ENCODE measurements around the gene SPNS3.

The SPNS3 gene

GRCh38 chr17:4509923-4510617 is 76.3 kb downstream of the SPNS3 start:
- no peaks in the 10 kb centered on the region for H3K9me3 Mint-ChIP-seq
- ATAC-seq (replicated peaks) (no peak), DNase-seq (no peak)
- no peak overlapping the region for H3K27ac Mint-ChIP-seq
- no peak overlapping the region for H3K4me3 Mint-ChIP-seq
- peaks cover 45 to 48% of the 10 kb centered on the region in 2 donors for H3K27me3 Mint-ChIP-seq
- peaks cover 7 to 18% of the 10 kb centered on the region in 2 donors for H3K4me1 Mint-ChIP-seq
- no peaks in the 10 kb centered on the region for H3K36me3 Mint-ChIP-seq

GRCh38 chr17:4510618-4510941 is 76.8 kb downstream of the SPNS3 start:
- H3K4me3 Mint-ChIP-seq = no peak overlapping the region
- ATAC-seq (replicated peaks) (no peak), DNase-seq (no peak)
- H3K9me3 Mint-ChIP-seq = no peaks in the 10 kb centered on the region
- peaks cover 7 to 18% of the 10 kb centered on the region in 2 donors for H3K4me1 Mint-ChIP-seq
- no peaks in the 10 kb centered on the region for H3K36me3 Mint-ChIP-seq
- no peak overlapping the region for H3K27ac Mint-ChIP-seq
- peaks cover 40 to 43% of the 10 kb centered on the region in 2 donors for H3K27me3 Mint-ChIP-seq

- ATAC-seq (replicated peaks) (peak; percentile 45 to 59), DNase-seq (no peak)
- peak overlapping the region; percentile 63 for H3K27ac Mint-ChIP-seq
- peaks cover 7 to 18% of the 10 kb centered on the region in 2 donors for H3K4me1 Mint-ChIP-seq
- no peaks in the 10 kb centered on the region for H3K9me3 Mint-ChIP-seq
- no peak overlapping the region for H3K4me3 Mint-ChIP-seq
- peaks cover 35 to 40% of the 10 kb centered on the region in 2 donors for H3K27me3 Mint-ChIP-seq
- no peaks in the 10 kb centered on the region for H3K36me3 Mint-ChIP-seq
These were observed 77.6 kb downstream of the SPNS3 start for GRCh38 chr17:4511199-4511932.

GRCh38 chr17:4512156-4513112 is 78.7 kb downstream of the SPNS3 start:
- peaks cover 34 to 40% of the 10 kb centered on the region in 2 donors for H3K27me3 Mint-ChIP-seq
- H3K4me3 Mint-ChIP-seq = no peak overlapping the region
- no peaks in the 10 kb centered on the region for H3K36me3 Mint-ChIP-seq
- DNase-seq (no peak), ATAC-seq (replicated peaks) (no peak)
- H3K9me3 Mint-ChIP-seq = no peaks in the 10 kb centered on the region
- H3K4me1 Mint-ChIP-seq = peaks cover 7 to 18% of the 10 kb centered on the region in 2 donors
- no peak overlapping the region for H3K27ac Mint-ChIP-seq

- ATAC-seq (replicated peaks) = no peak
- DNase-seq = no peak
- Mint-ChIP-seq H3K36me3 (no peaks in the 10 kb centered on the region), H3K27me3 (peaks cover 25 to 30% of the 10 kb centered on the region in 2 donors), H3K9me3 (no peaks in the 10 kb centered on the region), H3K4me1 (peaks cover 7 to 18% of the 10 kb centered on the region in 2 donors), H3K27ac (no peak overlapping the region), H3K4me3 (no peak overlapping the region)
These were observed 79.6 kb downstream of the SPNS3 start for GRCh38 chr17:4513113-4514032.

GRCh38 chr17:4514206-4514605 is 80.5 kb downstream of the SPNS3 start:
- Mint-ChIP-seq H3K4me3 (no peak overlapping the region), H3K27me3 (peaks cover 16 to 22% of the 10 kb centered on the region in 2 donors), H3K9me3 (no peaks in the 10 kb centered on the region), H3K4me1 (peaks cover 6 to 17% of the 10 kb centered on the region in 2 donors), H3K36me3 (no peaks in the 10 kb centered on the region), H3K27ac (no peak overlapping the region)
- no peak for ATAC-seq (replicated peaks)
- no peak for DNase-seq

GRCh38 chr17:4514779-4515178 is 81.0 kb downstream of the SPNS3 start:
- no peak for DNase-seq
- no peaks in the 10 kb centered on the region for H3K9me3 Mint-ChIP-seq
- H3K36me3 Mint-ChIP-seq = no peaks in the 10 kb centered on the region
- H3K27ac Mint-ChIP-seq = no peak overlapping the region
- H3K4me3 Mint-ChIP-seq = no peak overlapping the region
- no peak for ATAC-seq (replicated peaks)
- peaks cover 10 to 16% of the 10 kb centered on the region in 2 donors for H3K27me3 Mint-ChIP-seq
- H3K4me1 Mint-ChIP-seq = peaks cover under 1 to 11% of the 10 kb centered on the region in 2 donors

- ATAC-seq (replicated peaks) (no peak), DNase-seq (no peak)
- Mint-ChIP-seq H3K36me3 (no peaks in the 10 kb centered on the region), H3K9me3 (no peaks in the 10 kb centered on the region), H3K27ac (no peak overlapping the region), H3K4me3 (no peak overlapping the region), H3K27me3 (peaks cover 3 to 11% of the 10 kb centered on the region in 2 donors), H3K4me1 (peaks cover 0 to 9% of the 10 kb centered on the region in 2 donors)
These were observed 81.8 kb downstream of the SPNS3 start for GRCh38 chr17:4515501-4515900.

GRCh38 chr17:4516735-4517134 is 83.0 kb downstream of the SPNS3 start:
- Mint-ChIP-seq H3K4me1 (no peaks in the 10 kb centered on the region), H3K27ac (no peak overlapping the region), H3K4me3 (no peak overlapping the region), H3K9me3 (no peaks in the 10 kb centered on the region), H3K36me3 (no peaks in the 10 kb centered on the region), H3K27me3 (peaks cover 0 to 9% of the 10 kb centered on the region in 2 donors)
- ATAC-seq (replicated peaks) (no peak), DNase-seq (no peak)

- Mint-ChIP-seq H3K27me3 (peaks cover 0 to 6% of the 10 kb centered on the region in 2 donors), H3K9me3 (no peaks in the 10 kb centered on the region), H3K27ac (peak overlapping the region; percentile 56), H3K4me3 (no peak overlapping the region), H3K4me1 (no peaks in the 10 kb centered on the region), H3K36me3 (no peaks in the 10 kb centered on the region)
- DNase-seq = no peak
- ATAC-seq (replicated peaks) = no peak
These were observed 85.2 kb downstream of the SPNS3 start for GRCh38 chr17:4518901-4519300.

GRCh38 chr17:4519361-4519788 is 85.6 kb downstream of the SPNS3 start:
- Mint-ChIP-seq H3K9me3 (no peaks in the 10 kb centered on the region), H3K4me1 (no peaks in the 10 kb centered on the region), H3K27me3 (peaks cover 0 to 6% of the 10 kb centered on the region in 2 donors), H3K4me3 (no peak overlapping the region), H3K36me3 (no peaks in the 10 kb centered on the region), H3K27ac (no peak overlapping the region)
- no peak for ATAC-seq (replicated peaks)
- DNase-seq = no peak

- no peak overlapping the region for H3K27ac Mint-ChIP-seq
- no peak for DNase-seq
- no peak overlapping the region for H3K4me3 Mint-ChIP-seq
- no peaks in the 10 kb centered on the region for H3K36me3 Mint-ChIP-seq
- no peak for ATAC-seq (replicated peaks)
- peaks cover 0 to 6% of the 10 kb centered on the region in 2 donors for H3K27me3 Mint-ChIP-seq
- no peaks in the 10 kb centered on the region for H3K4me1 Mint-ChIP-seq
- no peaks in the 10 kb centered on the region for H3K9me3 Mint-ChIP-seq
These were observed 86.5 kb downstream of the SPNS3 start for GRCh38 chr17:4520060-4520893.

Data from stimulated activated naive B cell treated with anti-CD40 and anti-IgM and Interleukin-4, amounts not matched to agents 10 μg/mL and 1 μg/mL and 100 μg/mL, for 72 hours (primary cell).